ENCODE data around the gene NR6A1.
"Not testable (repeated sequence)": the region's sequence is repeated elsewhere in the genome, so short reads cannot be mapped to it uniquely, and the experiment has no call there.

NR6A1 gene

DNA sequence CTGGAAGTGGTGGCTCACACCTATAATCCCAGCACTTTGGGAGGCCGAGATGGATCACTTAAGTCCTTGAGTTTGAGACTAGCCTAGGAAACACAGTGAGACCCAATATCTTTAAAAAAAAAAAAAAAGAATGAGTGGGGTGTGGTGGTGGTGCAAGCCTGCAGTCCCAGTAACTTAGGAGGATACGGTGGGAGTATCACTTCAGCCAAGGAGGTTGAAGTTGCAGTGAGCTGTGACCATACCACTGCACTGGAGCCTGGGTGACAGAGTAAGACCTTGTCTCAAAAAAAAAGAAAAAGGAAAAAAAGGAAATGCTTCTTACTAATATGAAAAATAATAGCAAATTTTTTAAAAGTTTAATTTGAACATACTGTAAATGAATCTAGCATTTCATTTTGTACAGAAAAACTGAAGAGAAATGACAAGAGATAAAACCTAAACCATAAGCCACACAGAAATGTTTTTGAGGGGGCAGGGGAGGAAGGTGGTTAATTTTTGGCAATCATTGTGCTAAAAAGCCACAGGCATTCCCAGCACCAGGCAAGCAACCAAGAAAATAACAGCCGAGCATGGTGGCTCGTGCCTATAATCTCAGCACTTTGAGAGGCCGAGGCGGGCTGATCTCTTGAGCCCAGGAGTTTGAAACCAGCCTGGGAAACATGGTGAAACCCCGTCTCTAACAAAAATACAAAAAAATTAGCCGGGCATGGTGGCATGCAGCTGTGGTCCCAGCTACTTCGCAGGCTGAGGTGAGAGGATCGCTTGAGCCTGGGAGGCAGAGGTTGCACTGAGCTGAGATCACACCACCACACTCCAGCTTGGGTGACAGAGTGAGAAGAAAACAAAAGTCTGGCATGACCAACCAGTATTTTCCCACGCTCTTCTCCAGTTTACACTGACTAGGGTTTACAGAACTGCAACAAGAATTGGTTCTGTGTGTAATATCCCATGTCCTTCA is 149.5 kb downstream of the NR6A1 start:
- H3K27ac ChIP-seq, result peak overlapping the region; percentile 8; the same call in 1 of the 2 replicates
- no peak for DNase-seq (ENCODE audit: low read depth, low spot score)

DNA sequence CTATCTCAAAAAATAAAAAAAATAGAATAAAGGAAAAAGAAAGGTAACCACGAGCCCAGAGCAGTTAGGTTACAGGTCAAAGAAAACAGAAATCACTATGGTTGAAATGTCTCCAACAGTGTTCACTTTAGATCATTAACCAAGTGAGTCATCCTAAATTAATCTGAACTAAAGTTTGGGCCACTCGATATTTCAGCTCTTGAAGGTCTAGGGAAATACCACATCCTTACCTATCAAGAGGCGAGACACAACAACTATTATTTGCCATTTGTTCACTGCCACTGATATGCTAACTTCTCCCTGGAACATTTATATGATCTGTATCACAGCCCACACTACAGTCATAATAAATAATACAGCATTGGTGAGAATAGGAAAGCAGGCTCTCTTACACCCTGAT is 152.6 kb downstream of the NR6A1 start:
- H3K27ac ChIP-seq, result no peak overlapping the region
- H3K36me3 ChIP-seq (ENCODE audit: insufficient read depth, low read length), result no peaks in the 10 kb centered on the region
- no peaks in the 10 kb centered on the region for H3K9me3 ChIP-seq (ENCODE audit: low read depth, low read length)
- DNase-seq (ENCODE audit: low read depth, low spot score), result no peak
- TF ChIP-seq FOXP2 (optimal IDR thresholded peaks at IDR 0.05; ENCODE audit: control extremely low read depth, extremely low read length, insufficient read depth) (no peak), POLR2AphosphoS5 (IDR thresholded peaks at IDR 0.05; ENCODE audit: borderline replicate concordance, low read depth, low read length) (no peak), EZH2 (IDR thresholded peaks at IDR 0.05) (no peak)
- no peak overlapping the region for H3K9ac ChIP-seq (ENCODE audit: insufficient read length)
- H3K4me3 ChIP-seq, result no peak overlapping the region

More for the DNA sequence above, 149.5 kb downstream of the NR6A1 start:
- Histone ChIP-seq H3K9me3 (ENCODE audit: low read depth, low read length) (no peaks in the 10 kb centered on the region), H3K9ac (ENCODE audit: insufficient read length) (no peak overlapping the region), H3K36me3 (ENCODE audit: insufficient read depth, low read length) (no peaks in the 10 kb centered on the region), H3K4me3 (peak overlapping the region; percentile 10; the same call in 1 of the 2 replicates)
- no peak for TF ChIP-seq FOXP2 (optimal IDR thresholded peaks at IDR 0.05; ENCODE audit: control extremely low read depth, extremely low read length, insufficient read depth)

DNA sequence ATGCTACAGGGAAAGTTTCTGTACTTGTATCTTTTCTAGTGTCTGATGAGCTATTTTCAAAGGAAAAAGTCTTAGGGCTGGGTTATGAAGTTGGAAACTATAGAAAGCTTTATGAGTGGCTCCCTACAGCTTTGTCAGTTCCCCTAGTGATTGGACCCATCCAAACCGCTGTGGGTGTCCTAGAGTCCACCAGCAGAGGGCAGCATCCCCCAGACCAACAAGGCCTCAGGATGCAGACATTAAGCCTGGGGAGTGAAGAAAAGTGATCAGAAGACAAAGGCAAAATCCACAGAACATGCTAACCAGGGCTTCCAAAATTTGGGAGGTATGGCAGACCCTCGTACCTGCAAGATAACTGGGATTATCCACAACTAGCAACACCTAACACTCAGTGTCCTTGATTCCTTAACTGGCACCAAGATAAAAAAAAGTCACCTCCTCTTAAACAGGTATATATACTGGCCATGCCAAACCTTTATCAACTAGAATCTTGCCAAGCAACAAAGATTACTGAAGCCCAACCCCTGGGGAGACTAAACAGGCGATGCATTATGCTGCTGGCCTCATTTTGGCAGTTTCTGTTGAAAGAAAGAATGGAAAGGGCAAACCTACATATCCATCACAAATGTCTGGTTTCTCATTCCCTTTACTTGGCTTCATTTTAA is 153.5 kb downstream of the NR6A1 start:
- Histone ChIP-seq H3K9ac (ENCODE audit: insufficient read length) (no peak overlapping the region), H3K9me3 (ENCODE audit: low read depth, low read length) (no peaks in the 10 kb centered on the region), H3K36me3 (ENCODE audit: insufficient read depth, low read length) (no peaks in the 10 kb centered on the region), H3K4me3 (no peak overlapping the region), H3K27ac (no peak overlapping the region)
- peak; percentile 52 for DNase-seq (ENCODE audit: low read depth, low spot score)
- no peak for TF ChIP-seq FOXP2 (optimal IDR thresholded peaks at IDR 0.05; ENCODE audit: control extremely low read depth, extremely low read length, insufficient read depth)
- no peak for TF ChIP-seq POLR2AphosphoS5 (IDR thresholded peaks at IDR 0.05; ENCODE audit: borderline replicate concordance, low read depth, low read length)
- no peak for TF ChIP-seq EZH2 (IDR thresholded peaks at IDR 0.05)

DNA sequence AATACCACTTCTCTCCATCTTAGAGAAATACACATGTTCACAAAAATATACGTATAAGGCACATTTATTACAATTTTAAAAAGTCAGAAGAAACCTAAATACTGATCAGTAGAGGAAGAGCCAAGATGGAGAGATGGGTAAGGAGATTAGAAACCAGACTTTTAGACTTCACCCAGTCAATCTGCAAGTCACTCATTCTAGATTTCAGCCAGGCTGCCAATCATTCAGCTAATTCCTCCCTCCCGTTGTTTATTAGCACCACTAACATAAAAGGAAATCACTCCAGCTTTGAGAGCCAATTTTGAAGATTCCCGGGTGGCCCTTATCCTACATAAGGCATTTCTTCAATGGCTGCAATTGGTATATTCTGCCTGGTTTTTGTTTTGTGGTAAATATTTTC is 154.2 kb downstream of the NR6A1 start:
- no peak for DNase-seq (ENCODE audit: low read depth, low spot score)
- Histone ChIP-seq H3K4me3 (no peak overlapping the region), H3K36me3 (ENCODE audit: insufficient read depth, low read length) (no peaks in the 10 kb centered on the region), H3K9ac (ENCODE audit: insufficient read length) (no peak overlapping the region), H3K27ac (no peak overlapping the region), H3K9me3 (ENCODE audit: low read depth, low read length) (no peaks in the 10 kb centered on the region)
- TF ChIP-seq POLR2AphosphoS5 (IDR thresholded peaks at IDR 0.05; ENCODE audit: borderline replicate concordance, low read depth, low read length), result no peak
- TF ChIP-seq FOXP2 (optimal IDR thresholded peaks at IDR 0.05; ENCODE audit: control extremely low read depth, extremely low read length, insufficient read depth), result no peak
- TF ChIP-seq EZH2 (IDR thresholded peaks at IDR 0.05), result no peak

DNA sequence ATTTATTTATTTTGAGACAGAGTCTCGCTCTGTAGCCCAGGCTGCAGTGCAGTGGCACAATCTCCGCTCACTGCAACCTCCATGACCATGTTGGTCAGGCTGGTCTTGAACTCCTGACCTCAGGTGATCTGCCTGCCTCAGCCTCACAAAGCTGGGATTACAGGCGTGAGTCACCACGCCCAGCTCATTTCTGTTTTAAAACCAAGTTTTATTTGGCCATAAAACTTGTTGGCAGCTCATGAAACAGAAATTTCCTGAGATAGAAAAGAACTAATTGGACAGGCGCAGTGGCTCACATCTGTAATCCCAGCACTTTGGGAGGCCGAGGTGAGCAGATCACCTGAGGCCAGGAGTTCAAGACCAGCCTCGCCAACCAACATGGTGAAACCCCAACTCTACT is 155.3 kb downstream of the NR6A1 start:
- H3K9ac ChIP-seq (ENCODE audit: insufficient read length); H3K27ac ChIP-seq; H3K4me3 ChIP-seq; H3K36me3 ChIP-seq (ENCODE audit: insufficient read depth, low read length); H3K9me3 ChIP-seq (ENCODE audit: low read depth, low read length); DNase-seq (ENCODE audit: low read depth, low spot score): not testable (repeated sequence)

DNA sequence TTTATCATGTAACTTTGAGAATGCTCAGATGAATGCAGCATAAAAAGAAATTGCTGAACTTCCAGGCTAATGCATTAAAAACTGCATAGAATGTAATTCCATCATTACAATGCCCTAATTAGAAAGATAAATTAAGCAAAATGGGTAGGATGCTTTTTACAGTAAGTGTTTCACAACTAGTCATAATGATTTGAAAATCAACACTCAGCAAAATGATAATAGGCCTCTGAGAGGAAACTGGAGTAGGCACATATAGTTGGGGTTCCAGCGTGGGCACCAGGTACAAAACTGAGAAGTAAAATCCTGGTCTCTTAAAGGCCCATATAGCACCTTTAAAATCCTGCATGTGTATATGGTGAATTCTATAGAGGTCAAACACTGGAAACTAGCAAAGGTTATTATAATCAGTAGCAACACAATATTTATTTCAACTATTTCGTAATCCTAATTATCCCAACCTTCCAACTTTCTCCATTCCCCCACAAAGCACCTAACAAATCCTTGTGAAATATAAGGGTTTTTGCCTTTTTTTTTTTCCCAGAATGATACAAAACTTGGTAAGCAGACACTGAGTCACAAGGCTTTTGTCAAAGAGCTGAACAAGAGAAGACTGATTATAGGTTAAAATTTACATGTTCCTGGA is 155.9 kb downstream of the NR6A1 start:
- no peak for DNase-seq (ENCODE audit: low read depth, low spot score)
- Histone ChIP-seq H3K9me3 (ENCODE audit: low read depth, low read length) (no peaks in the 10 kb centered on the region), H3K4me3 (no peak overlapping the region), H3K36me3 (ENCODE audit: insufficient read depth, low read length) (no peaks in the 10 kb centered on the region), H3K27ac (peak overlapping the region; percentile 40; the same call in 1 of the 2 replicates), H3K9ac (ENCODE audit: insufficient read length) (no peak overlapping the region)
- TF ChIP-seq POLR2AphosphoS5 (IDR thresholded peaks at IDR 0.05; ENCODE audit: borderline replicate concordance, low read depth, low read length) (no peak), FOXP2 (optimal IDR thresholded peaks at IDR 0.05; ENCODE audit: control extremely low read depth, extremely low read length, insufficient read depth) (no peak), EZH2 (IDR thresholded peaks at IDR 0.05) (no peak)

DNA sequence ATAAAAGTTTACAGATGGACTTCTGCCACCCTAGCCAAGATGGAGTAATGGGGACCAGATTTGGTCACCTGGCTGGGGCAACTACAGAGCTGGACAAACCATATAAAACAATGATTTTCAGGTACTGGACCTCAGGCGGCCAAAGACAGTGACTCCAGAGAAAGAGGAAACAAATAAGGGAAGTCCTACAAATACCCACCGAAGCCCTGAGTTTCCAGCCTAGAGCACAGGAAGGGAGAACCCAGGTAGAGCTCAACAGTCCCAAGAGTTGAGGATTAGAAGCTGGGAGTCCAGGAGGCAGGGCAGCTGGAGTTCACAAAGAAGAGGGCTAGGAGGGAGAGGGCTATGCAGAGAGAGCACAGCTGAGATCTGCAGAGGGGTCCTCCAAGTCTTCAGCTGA is 157.3 kb downstream of the NR6A1 start:
- Histone ChIP-seq H3K4me3 (0 out of 2 replicates have a peak overlapping the region, but pooled peaks have one; percentile 10), H3K9ac (ENCODE audit: insufficient read length) (no peak overlapping the region), H3K9me3 (ENCODE audit: low read depth, low read length) (no peaks in the 10 kb centered on the region), H3K36me3 (ENCODE audit: insufficient read depth, low read length) (no peaks in the 10 kb centered on the region), H3K27ac (no peak overlapping the region)
- TF ChIP-seq EZH2 (IDR thresholded peaks at IDR 0.05) (no peak), FOXP2 (optimal IDR thresholded peaks at IDR 0.05; ENCODE audit: control extremely low read depth, extremely low read length, insufficient read depth) (no peak), POLR2AphosphoS5 (IDR thresholded peaks at IDR 0.05; ENCODE audit: borderline replicate concordance, low read depth, low read length) (no peak)
- no peak for DNase-seq (ENCODE audit: low read depth, low spot score)

DNA sequence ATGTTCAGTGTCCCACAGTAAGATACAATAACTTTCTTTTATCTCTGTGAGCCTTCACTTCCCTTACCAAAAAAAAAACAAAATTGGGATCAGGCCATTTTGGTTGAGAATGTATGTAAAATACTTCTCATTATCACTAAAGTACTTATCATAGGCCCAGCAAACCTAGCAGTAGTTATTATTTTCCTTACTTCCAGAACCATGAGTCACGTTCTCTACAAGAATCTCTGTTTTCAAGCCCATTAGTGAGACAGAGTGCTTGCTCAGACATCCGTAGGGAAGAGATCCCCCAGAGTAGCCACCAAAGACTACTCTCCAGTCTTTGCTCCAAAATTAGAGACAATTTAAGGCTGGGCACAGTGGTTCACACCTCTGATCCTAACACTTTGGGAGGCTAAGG is 160.0 kb downstream of the NR6A1 start:
- DNase-seq (ENCODE audit: low read depth, low spot score), result no peak
- Histone ChIP-seq H3K36me3 (ENCODE audit: insufficient read depth, low read length) (no peaks in the 10 kb centered on the region), H3K9me3 (ENCODE audit: low read depth, low read length) (no peaks in the 10 kb centered on the region), H3K4me3 (no peak overlapping the region), H3K9ac (ENCODE audit: insufficient read length) (no peak overlapping the region), H3K27ac (no peak overlapping the region)
- TF ChIP-seq EZH2 (IDR thresholded peaks at IDR 0.05) (no peak), FOXP2 (optimal IDR thresholded peaks at IDR 0.05; ENCODE audit: control extremely low read depth, extremely low read length, insufficient read depth) (no peak), POLR2AphosphoS5 (IDR thresholded peaks at IDR 0.05; ENCODE audit: borderline replicate concordance, low read depth, low read length) (no peak)
